Peyer's patch (tissue), 4 donors: ENCODE data around the gene AUTS2.

Experiments
- CTCF ChIP-seq, 6 experiments: fragments of 450-650 bp in 4 of 6; fragments of 200-600 bp in 2 of 6; sonication (generic) in 1 of 6; IDR thresholded peaks; one replicate each; pipeline ENCODE4 v1.5.1; 2017 to 2019; ENCODE audit warnings: antibody characterized with exemption in 6 of 6, mild to moderate bottlenecking in 3 of 6, moderate library complexity in 1 of 6
- POLR2A ChIP-seq, 2 donors: fragments of 450-650 bp; IDR thresholded peaks; one replicate each; pipeline ENCODE4 v1.5.1; 2017; ENCODE audit warnings: antibody characterized with exemption in 2 of 2, mild to moderate bottlenecking in 2 of 2, moderate library complexity in 2 of 2

GRCh38 chr7:70053989-70054388 is 455.7 kb downstream of the AUTS2 start:
- TF ChIP-seq CTCF (IDR thresholded peaks at IDR 0.05): no peak
- no peak for TF ChIP-seq POLR2A (IDR thresholded peaks at IDR 0.05)
